PC-9 (cell line): ENCODE results near the gene GAB4. TPM values are rescaled to one million over a fixed set of nuclear protein-coding genes. Genes with fewer than 3 reads are reported as not detected.

ENCODE experiments used
- BruUV-seq: library from RNA; stranded (reverse); fragments of 400-500 nt; replicated peaks from 2 replicates; lab custom pipeline; 2021; lab: Mats Ljungman, UMichigan
- CTCF ChIA-PET: fragments of 300-600 bp; sonication (Branson Sonifier 250); formaldehyde crosslinking; loops from one replicate; lab custom pipeline; 2022; ENCODE audit warnings: antibody characterized with exemption; lab: Charles Lee
- POLR2A ChIA-PET: fragments of 300-600 bp; sonication (Branson Sonifier 250); formaldehyde crosslinking; loops from one replicate; lab custom pipeline; 2022; ENCODE audit warnings: antibody characterized with exemption; ENCODE audit not compliant: unreplicated experiment; lab: Charles Lee
- DNase-seq, 2 experiments: peaks; one replicate each; pipeline versions ENCODE4 v3.0.0 to v3.0.0-alpha.2; 2015 to 2022; ENCODE audit warnings: mixed read lengths in 1 of 2
- H2AFZ ChIP-seq: fragments of 200-600 bp; sonication (generic); 2 replicates; pipeline ENCODE4 v1.8.1; 2017; ENCODE audit warnings: antibody characterized with exemption
- H3F3A ChIP-seq: fragments of 200-600 bp; sonication (generic); 2 replicates; pipeline ENCODE4 v1.8.1; 2017; ENCODE audit warnings: antibody characterized with exemption, mild to moderate bottlenecking, low read depth; ENCODE audit not compliant: insufficient read depth
- H3K27ac ChIP-seq: fragments of 200-600 bp; sonication (generic); 2 replicates; pipeline ENCODE4 v1.6.1; 2016; ENCODE audit warnings: mixed run types
- H3K27me3 ChIP-seq: fragments of 200-600 bp; sonication (generic); 2 replicates; pipeline ENCODE4 v1.6.1; 2016; ENCODE audit warnings: low read depth, mixed run types; ENCODE audit not compliant: insufficient read depth
- H3K36me3 ChIP-seq: fragments of 200-600 bp; sonication (generic); 2 replicates; pipeline ENCODE4 v1.6.1; 2016; ENCODE audit warnings: low read depth, mixed run types
- H3K4me1 ChIP-seq: fragments of 200-600 bp; sonication (generic); replicated peaks from 2 replicates; pipeline ENCODE4 v1.6.1; 2016; ENCODE audit warnings: mixed run types; ENCODE audit not compliant: insufficient read depth
- H3K4me2 ChIP-seq: fragments of 200-600 bp; sonication (generic); 2 replicates; pipeline ENCODE4 v1.6.1; 2017; ENCODE audit warnings: mixed run types
- H3K4me3 ChIP-seq: fragments of 200-600 bp; sonication (generic); 2 replicates; pipeline ENCODE4 v1.6.1; 2016; ENCODE audit warnings: mixed run types
- H3K79me2 ChIP-seq: fragments of 200-600 bp; sonication (generic); 2 replicates; pipeline ENCODE4 v1.6.1; 2017; ENCODE audit warnings: low read depth, mixed run types
- H3K9me2 ChIP-seq: fragments of 200-600 bp; sonication (generic); 2 replicates; pipeline ENCODE4 v1.8.1; 2017; ENCODE audit warnings: mild to moderate bottlenecking; ENCODE audit not compliant: insufficient read depth
- H3K9me3 ChIP-seq: fragments of 200-600 bp; sonication (generic); 2 replicates; pipeline ENCODE4 v1.8.1; 2016; ENCODE audit warnings: low read depth; ENCODE audit not compliant: insufficient read depth
- H4K20me1 ChIP-seq: fragments of 200-600 bp; sonication (generic); 2 replicates; pipeline ENCODE4 v1.8.1; 2017; ENCODE audit not compliant: insufficient read depth
- CTCF ChIP-seq: fragments of 200-600 bp; sonication (generic); conservative IDR thresholded peaks from 2 replicates; pipeline ENCODE4 v1.6.1; 2017; ENCODE audit warnings: mixed run types, antibody characterized with exemption, mild to moderate bottlenecking, moderate library complexity
- EZH2 ChIP-seq: fragments of 200-600 bp; sonication (generic); IDR thresholded peaks from 2 replicates; pipeline ENCODE4 v1.8.0; 2017; ENCODE audit warnings: antibody characterized with exemption, low read depth
- intact Hi-C: fragments of 100-400 bp; cut with micrococcal nuclease; formaldehyde crosslinking; loops from one replicate; pipeline ENCODE4 v1.10.0; 2022; ENCODE audit not compliant: unreplicated experiment
- total RNA-seq: library from RNA; stranded (reverse); gene quantifications from 2 replicates; pipeline ENCODE4 v1.2.3, GENCODE V29; 2021

Gene GAB4
- total RNA-seq, 1 experiment from 2014 or later = not detected

- BruUV-seq = no TSS peak
These were observed 47.7 kb downstream of the GAB4 start for GRCh38 chr22:16960220-16960883.

GRCh38 chr22:16959345-16959930 is 48.6 kb downstream of the GAB4 start:
- no peaks in the 10 kb centered on the region for H3K9me2 ChIP-seq
- no peaks in the 10 kb centered on the region for H3K9me3 ChIP-seq
- BruUV-seq = no TSS peak
- no peak overlapping the region for H3K27ac ChIP-seq
- H3K4me2 ChIP-seq = no peak overlapping the region
- CTCF ChIA-PET = no interaction called here
- no peaks in the 10 kb centered on the region for H3K79me2 ChIP-seq
- no peak for TF ChIP-seq CTCF
- TF ChIP-seq EZH2 = no peak
- no peak overlapping the region for H3K4me3 ChIP-seq
- no peak overlapping the region for H2AFZ ChIP-seq
- no peaks in the 10 kb centered on the region for H3F3A ChIP-seq
- no peaks in the 10 kb centered on the region for H3K36me3 ChIP-seq
- intact Hi-C loops = no loop called here
- no peaks in the 10 kb centered on the region for H4K20me1 ChIP-seq
- H3K4me1 ChIP-seq = no peaks in the 10 kb centered on the region
- peaks cover 31% of the 10 kb centered on the region for H3K27me3 ChIP-seq
- POLR2A ChIA-PET = no interaction called here
- DNase-seq = no peak

More at GRCh38 chr22:16960220-16960883, 47.7 kb downstream of the GAB4 start:
- intact Hi-C loops = no loop called here
- H3K27ac ChIP-seq = no peak overlapping the region
- CTCF ChIA-PET = no interaction called here
- H3K36me3 ChIP-seq = no peaks in the 10 kb centered on the region
- POLR2A ChIA-PET = no interaction called here
- no peaks in the 10 kb centered on the region for H4K20me1 ChIP-seq
- no peaks in the 10 kb centered on the region for H3K79me2 ChIP-seq
- DNase-seq = no peak
- no peaks in the 10 kb centered on the region for H3K9me3 ChIP-seq
- H3K27me3 ChIP-seq = peaks cover 33% of the 10 kb centered on the region
- no peaks in the 10 kb centered on the region for H3F3A ChIP-seq
- no peaks in the 10 kb centered on the region for H3K9me2 ChIP-seq
- no peaks in the 10 kb centered on the region for H3K4me1 ChIP-seq
- no peak overlapping the region for H3K4me2 ChIP-seq
- TF ChIP-seq EZH2 (no peak), CTCF (no peak)
- H3K4me3 ChIP-seq = no peak overlapping the region
- H2AFZ ChIP-seq = no peak overlapping the region

GRCh38 chr22:16958475-16958874 is 49.5 kb downstream of the GAB4 start:
- intact Hi-C loops = no loop called here

More at GRCh38 chr22:16958475-16958874, 49.5 kb downstream of the GAB4 start:
- Histone ChIP-seq H3K4me3 (no peak overlapping the region), H3K9me2 (no peaks in the 10 kb centered on the region), H3K27me3 (peaks cover 27% of the 10 kb centered on the region), H3K9me3 (no peaks in the 10 kb centered on the region), H3F3A (no peaks in the 10 kb centered on the region), H3K36me3 (no peaks in the 10 kb centered on the region), H2AFZ (no peak overlapping the region), H3K27ac (no peak overlapping the region), H3K4me2 (no peak overlapping the region), H3K79me2 (no peaks in the 10 kb centered on the region), H4K20me1 (no peaks in the 10 kb centered on the region), H3K4me1 (no peaks in the 10 kb centered on the region)
- no peak for DNase-seq
- TF ChIP-seq CTCF (no peak), EZH2 (no peak)
- BruUV-seq = no TSS peak
- ChIA-PET POLR2A (no interaction called here), CTCF (no interaction called here)
